ENCODE results near the gene NEBL.

NEBL gene

GRCh38 chr10:20863008-20863407 lies 34.1 kb downstream of the NEBL start:
- no peak for DNase-seq

- peak in 1 of 2 donors; percentile 30 for DNase-seq
Measured at GRCh38 chr10:20858292-20859124, 38.6 kb downstream of the NEBL start.

GRCh38 chr10:20856484-20856883 lies 40.6 kb downstream of the NEBL start:
- DNase-seq, result no peak

GRCh38 chr10:20855398-20856038 lies 41.6 kb downstream of the NEBL start:
- peak; percentile 8 to 26 for DNase-seq

GRCh38 chr10:20853276-20853675 lies 43.8 kb downstream of the NEBL start:
- no peak for DNase-seq

GRCh38 chr10:20852303-20852702 lies 44.8 kb downstream of the NEBL start:
- DNase-seq, result no peak

GRCh38 chr10:20847512-20847911 lies 49.6 kb downstream of the NEBL start:
- no peak for DNase-seq

GRCh38 chr10:20846263-20846662 lies 50.8 kb downstream of the NEBL start:
- DNase-seq, result no peak

GRCh38 chr10:20841419-20841818 lies 55.7 kb downstream of the NEBL start:
- no peak for DNase-seq

GRCh38 chr10:20839910-20840309 lies 57.2 kb downstream of the NEBL start:
- no peak for DNase-seq

GRCh38 chr10:20839141-20839540 lies 58.0 kb downstream of the NEBL start:
- DNase-seq, result no peak

GRCh38 chr10:20836401-20836800 lies 60.7 kb downstream of the NEBL start:
- no peak for DNase-seq

- DNase-seq, result no peak
Measured at GRCh38 chr10:20835335-20835734, 61.8 kb downstream of the NEBL start.

- DNase-seq, result no peak
Measured at GRCh38 chr10:20834825-20835224, 62.3 kb downstream of the NEBL start.

GRCh38 chr10:20822825-20823224 lies 74.3 kb downstream of the NEBL start:
- no peak for DNase-seq

GRCh38 chr10:20817646-20818045 lies 79.5 kb downstream of the NEBL start:
- DNase-seq, result no peak

- no peak for DNase-seq
Measured at GRCh38 chr10:20817116-20817515, 80.0 kb downstream of the NEBL start.

GRCh38 chr10:20814116-20814515 lies 83.0 kb downstream of the NEBL start:
- DNase-seq, result no peak

GRCh38 chr10:20811131-20811530 lies 86.0 kb downstream of the NEBL start:
- no peak for DNase-seq

GRCh38 chr10:20809631-20810030 lies 87.5 kb downstream of the NEBL start:
- no peak for DNase-seq

- DNase-seq, result no peak
Measured at GRCh38 chr10:20806487-20806886, 90.6 kb downstream of the NEBL start.

- DNase-seq, result no peak
Measured at GRCh38 chr10:20797290-20797689, 99.8 kb downstream of the NEBL start.

GRCh38 chr10:20795391-20795790 lies 101.7 kb downstream of the NEBL start:
- DNase-seq, result no peak

- no peak for DNase-seq
Measured at GRCh38 chr10:20785174-20785573, 111.9 kb downstream of the NEBL start.

Data from inflammatory macrophage treated with lipopolysaccharide for 1 hour (primary cell).